ENCODE measurements around the gene LRRC8D.

LRRC8D gene

GRCh38 chr1:89953131-89953626 is 132.3 kb downstream of the LRRC8D start:
- in situ Hi-C loops (cut with MboI; ENCODE audit: low sequenced_read_pairs), result no loop called here

GRCh38 chr1:89953929-89954328 is 133.1 kb downstream of the LRRC8D start:
- in situ Hi-C loops (cut with MboI; ENCODE audit: low sequenced_read_pairs), result no loop called here

GRCh38 chr1:89954401-89954800 is 133.6 kb downstream of the LRRC8D start:
- in situ Hi-C loops (cut with MboI; ENCODE audit: low sequenced_read_pairs), result no loop called here

GRCh38 chr1:89955311-89956205 is 134.7 kb downstream of the LRRC8D start:
- in situ Hi-C loops (cut with MboI; ENCODE audit: low sequenced_read_pairs), result no loop called here

GRCh38 chr1:89957107-89957506 is 136.3 kb downstream of the LRRC8D start:
- in situ Hi-C loops (cut with MboI; ENCODE audit: low sequenced_read_pairs), result no loop called here

- in situ Hi-C loops (cut with MboI; ENCODE audit: low sequenced_read_pairs), result no loop called here
Measured at GRCh38 chr1:89958851-89959654, 138.2 kb downstream of the LRRC8D start.

GRCh38 chr1:89959719-89960118 is 138.9 kb downstream of the LRRC8D start:
- in situ Hi-C loops (cut with MboI; ENCODE audit: low sequenced_read_pairs), result no loop called here

GRCh38 chr1:89962024-89962741 is 141.4 kb downstream of the LRRC8D start:
- in situ Hi-C loops (cut with MboI; ENCODE audit: low sequenced_read_pairs), result no loop called here

GRCh38 chr1:89962742-89963075 is 141.9 kb downstream of the LRRC8D start:
- in situ Hi-C loops (cut with MboI; ENCODE audit: low sequenced_read_pairs), result no loop called here

- in situ Hi-C loops (cut with MboI; ENCODE audit: low sequenced_read_pairs), result no loop called here
Measured at GRCh38 chr1:89965193-89965768, 144.4 kb downstream of the LRRC8D start.

- in situ Hi-C loops (cut with MboI; ENCODE audit: low sequenced_read_pairs), result no loop called here
Measured at GRCh38 chr1:89966656-89967055, 145.8 kb downstream of the LRRC8D start.

GRCh38 chr1:89971600-89971999 is 150.8 kb downstream of the LRRC8D start:
- in situ Hi-C loops (cut with MboI; ENCODE audit: low sequenced_read_pairs), result no loop called here

GRCh38 chr1:89972024-89972423 is 151.2 kb downstream of the LRRC8D start:
- in situ Hi-C loops (cut with MboI; ENCODE audit: low sequenced_read_pairs), result no loop called here

GRCh38 chr1:89973471-89974127 is 152.8 kb downstream of the LRRC8D start:
- in situ Hi-C loops (cut with MboI; ENCODE audit: low sequenced_read_pairs), result no loop called here

GRCh38 chr1:89974256-89974655 is 153.4 kb downstream of the LRRC8D start:
- in situ Hi-C loops (cut with MboI; ENCODE audit: low sequenced_read_pairs), result no loop called here

- in situ Hi-C loops (cut with MboI; ENCODE audit: low sequenced_read_pairs), result no loop called here
Measured at GRCh38 chr1:89974696-89975470, 154.1 kb downstream of the LRRC8D start.

GRCh38 chr1:89975540-89976125 is 154.8 kb downstream of the LRRC8D start:
- in situ Hi-C loops (cut with MboI; ENCODE audit: low sequenced_read_pairs), result no loop called here

GRCh38 chr1:89978755-89979154 is 157.9 kb downstream of the LRRC8D start:
- in situ Hi-C loops (cut with MboI; ENCODE audit: low sequenced_read_pairs), result no loop called here

GRCh38 chr1:89980605-89981004 is 159.8 kb downstream of the LRRC8D start:
- in situ Hi-C loops (cut with MboI; ENCODE audit: low sequenced_read_pairs), result no loop called here

Data from hTERT RPE-1 (cell line).